ENCODE data around the gene TESMIN. TPM values are rescaled to one million over a fixed set of nuclear protein-coding genes. Genes with fewer than 3 reads are reported as not detected.

Gene TESMIN
- total RNA-seq, 1 donor from 2014 or later: 2.4 TPM

GRCh38 chr11:68673306-68673945 lies 77.9 kb downstream of the TESMIN start:
- H3K36me3 ChIP-seq (ENCODE audit: control insufficient read depth, insufficient read depth, low read length): no peaks in the 10 kb centered on the region
- no peak overlapping the region for H3K4me3 ChIP-seq (ENCODE audit: low read depth, low read length)
- FAIRE-seq (no peak), DNase-seq (ENCODE audit: low read depth) (no peak)
- no peaks in the 10 kb centered on the region for H3K27me3 ChIP-seq (ENCODE audit: control insufficient read depth, insufficient read depth, low read length)
- TF ChIP-seq CTCF (IDR thresholded peaks at IDR 0.05; ENCODE audit: insufficient read depth, low read length, severe bottlenecking): no peak

DNA sequence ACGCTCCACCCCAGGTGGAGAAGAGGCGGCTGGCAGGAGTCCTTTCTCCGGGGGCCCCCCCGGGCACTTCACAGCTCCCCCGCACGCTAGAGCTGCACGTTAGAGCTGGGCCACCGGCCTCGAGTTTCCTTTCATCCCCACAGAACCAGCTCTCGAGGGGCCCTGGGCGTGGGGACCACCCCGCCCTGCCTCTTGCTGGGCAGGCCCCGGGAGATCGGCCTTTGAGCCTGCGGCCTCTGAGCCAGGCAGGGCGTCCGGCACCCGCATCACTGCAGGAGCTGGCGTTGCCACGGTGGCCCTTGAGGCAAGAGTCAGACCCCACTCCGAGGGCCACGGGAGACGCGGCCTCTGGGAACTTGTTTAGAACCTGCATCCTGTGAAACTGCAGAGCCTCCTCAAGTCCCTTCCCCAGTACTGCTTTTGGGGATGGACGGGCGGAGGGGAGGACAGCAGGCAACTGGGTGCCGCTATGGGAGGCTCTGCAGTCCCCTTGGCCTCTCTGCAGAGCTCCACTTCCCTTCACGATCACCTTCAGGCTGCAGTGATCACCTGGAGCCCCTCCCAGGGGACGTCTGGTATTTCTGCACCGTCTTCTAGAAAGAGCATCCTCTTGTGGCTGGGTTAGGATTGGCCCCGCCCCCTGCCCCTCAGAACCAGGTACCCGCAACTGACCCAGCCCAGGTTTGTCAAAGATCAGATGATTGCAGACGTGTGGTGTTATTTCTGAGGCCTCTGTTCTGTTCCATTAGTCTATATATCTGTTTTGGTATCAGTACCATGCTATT lies 80.9 kb downstream of the TESMIN start:
- peaks cover 2% of the 10 kb centered on the region for H3K27me3 ChIP-seq (ENCODE audit: control insufficient read depth, insufficient read depth, low read length)
- DNase-seq (ENCODE audit: low read depth) (no peak), FAIRE-seq (no peak)
- no peak overlapping the region for H3K4me3 ChIP-seq (ENCODE audit: low read depth, low read length)
- no peak for TF ChIP-seq CTCF (IDR thresholded peaks at IDR 0.05; ENCODE audit: insufficient read depth, low read length, severe bottlenecking)
- H3K36me3 ChIP-seq (ENCODE audit: control insufficient read depth, insufficient read depth, low read length): no peaks in the 10 kb centered on the region

DNA sequence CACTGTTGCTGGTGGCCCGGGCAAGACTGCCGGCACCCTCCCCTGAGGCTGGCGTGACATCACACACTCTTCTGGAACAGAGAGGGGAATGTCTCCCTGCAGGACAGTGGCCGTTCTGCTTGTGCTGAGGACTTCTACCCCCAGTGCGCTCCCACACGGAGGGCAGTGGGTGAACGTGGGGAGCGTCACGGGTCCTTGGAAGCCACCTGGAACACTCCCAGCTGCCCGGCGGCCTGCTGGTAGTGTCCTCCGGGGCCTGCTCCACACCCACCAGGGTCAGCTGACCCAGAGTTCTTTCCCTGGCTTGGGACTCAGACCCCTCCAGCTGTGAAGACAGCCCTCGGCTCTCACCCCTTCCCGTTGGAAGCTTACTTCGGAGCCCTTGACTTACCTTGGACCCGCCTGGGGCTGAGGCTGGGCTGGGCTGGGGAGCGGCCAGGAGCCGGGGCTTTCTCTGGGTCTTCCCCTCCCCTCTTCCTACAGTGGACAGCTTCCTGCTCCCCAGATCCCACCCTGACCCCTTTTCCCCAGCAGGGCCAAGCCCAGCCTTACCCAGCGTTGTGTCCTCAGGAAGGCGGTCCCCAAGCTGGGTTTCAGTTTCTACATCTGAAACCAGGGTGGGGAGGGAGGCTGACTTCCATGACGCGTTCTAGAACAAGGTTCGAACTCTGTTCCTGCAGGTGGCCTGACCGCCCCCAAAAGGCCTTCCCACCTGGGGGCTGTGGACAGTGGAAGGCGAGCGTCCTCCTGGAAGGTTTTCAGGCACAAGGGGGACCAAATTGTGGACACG lies 81.8 kb downstream of the TESMIN start:
- H3K4me3 ChIP-seq (ENCODE audit: low read depth, low read length): no peak overlapping the region
- DNase-seq (ENCODE audit: low read depth) (no peak), FAIRE-seq (no peak)
- H3K27me3 ChIP-seq (ENCODE audit: control insufficient read depth, insufficient read depth, low read length): peaks cover 2% of the 10 kb centered on the region
- H3K36me3 ChIP-seq (ENCODE audit: control insufficient read depth, insufficient read depth, low read length): no peaks in the 10 kb centered on the region
- TF ChIP-seq CTCF (IDR thresholded peaks at IDR 0.05; ENCODE audit: insufficient read depth, low read length, severe bottlenecking): no peak

DNA sequence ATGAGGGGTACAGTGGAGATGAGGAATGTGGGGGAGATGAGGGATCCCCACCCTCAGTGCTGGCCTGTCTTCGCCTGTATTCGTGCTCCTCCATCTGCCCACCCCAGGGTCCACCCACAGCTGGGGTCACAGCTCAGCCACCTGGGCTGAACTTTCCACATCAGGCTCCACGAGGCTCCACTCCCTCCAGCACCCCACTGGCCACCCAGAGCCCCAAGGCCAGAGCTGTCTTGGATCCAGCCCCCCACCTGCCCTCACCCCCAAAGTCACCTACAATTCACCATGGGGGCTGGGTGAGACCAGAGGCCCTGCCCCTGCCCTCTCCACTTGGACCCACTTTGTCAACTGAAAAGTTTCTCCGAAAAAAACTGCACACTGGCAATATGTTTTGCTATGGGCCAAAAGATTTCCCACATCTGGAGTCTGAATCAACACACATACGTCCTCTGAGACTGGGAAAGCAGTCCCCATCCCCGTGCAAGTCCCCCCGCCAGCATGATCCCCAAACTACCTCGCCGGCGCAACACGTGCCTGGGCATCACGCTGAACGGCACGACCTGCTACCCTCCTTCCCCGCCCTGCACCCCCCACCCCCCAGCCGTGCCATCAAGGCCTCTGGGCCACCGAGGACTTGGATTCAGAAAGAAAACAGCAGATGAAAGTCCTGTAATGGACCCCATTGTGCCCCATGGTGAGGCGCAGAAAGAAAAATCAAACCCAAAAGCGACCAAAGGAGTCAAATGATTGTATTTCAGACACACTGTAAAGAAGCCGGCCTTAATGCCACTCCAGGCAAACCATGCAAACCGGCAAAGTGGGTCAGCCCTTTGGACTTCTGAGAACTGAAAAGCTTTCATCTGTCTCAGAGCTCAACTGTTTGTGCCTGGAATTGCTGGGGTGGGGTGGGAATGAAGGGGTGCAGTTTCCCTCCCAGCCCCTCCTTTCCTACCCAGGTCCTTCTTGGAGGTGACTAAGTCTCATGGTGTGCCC lies 83.5 kb downstream of the TESMIN start:
- FAIRE-seq (no peak), DNase-seq (ENCODE audit: low read depth) (no peak)
- no peaks in the 10 kb centered on the region for H3K36me3 ChIP-seq (ENCODE audit: control insufficient read depth, insufficient read depth, low read length)
- TF ChIP-seq CTCF (IDR thresholded peaks at IDR 0.05; ENCODE audit: insufficient read depth, low read length, severe bottlenecking): no peak
- no peak overlapping the region for H3K4me3 ChIP-seq (ENCODE audit: low read depth, low read length)
- H3K27me3 ChIP-seq (ENCODE audit: control insufficient read depth, insufficient read depth, low read length): peaks cover 2% of the 10 kb centered on the region

- Histone ChIP-seq H3K4me3 (ENCODE audit: low read depth, low read length) (no peak overlapping the region), H3K36me3 (ENCODE audit: control insufficient read depth, insufficient read depth, low read length) (no peaks in the 10 kb centered on the region), H3K27me3 (ENCODE audit: control insufficient read depth, insufficient read depth, low read length) (peaks cover 2% of the 10 kb centered on the region)
- DNase-seq (ENCODE audit: low read depth) (no peak), FAIRE-seq (no peak)
- TF ChIP-seq CTCF (IDR thresholded peaks at IDR 0.05; ENCODE audit: insufficient read depth, low read length, severe bottlenecking): no peak
Measured at GRCh38 chr11:68666849-68667248, 84.5 kb downstream of the TESMIN start.
